Stimulated activated naive CD8-positive, alpha-beta T cell treated with anti-CD3 and anti-CD28 coated beads, Interleukin-15, amount 100 ng/mL, for 72 hours (primary cell): ENCODE data around the gene MYBBP1A.
A peak's percentile ranks its signal among the peaks of the same experiment; 100 is the strongest.

Experiments used
- ATAC-seq: fragments of 150-1000 bp; cut with Tn5 transposase; 2 replicates; pipeline ENCODE4 v1.10.0; 2021; ENCODE audit warnings: mild to moderate bottlenecking, moderate library complexity
- DNase-seq, 2 donors: peaks; one replicate each; pipeline ENCODE4 v3.0.0; 2021 to 2022
- H3K27ac Mint-ChIP-seq, 2 donors: one replicate each; pipeline ENCODE4 v1.8.0; 2022; ENCODE audit warnings: mild to moderate bottlenecking in 2 of 2, mixed read lengths in 2 of 2, moderate library complexity in 2 of 2
- H3K27me3 Mint-ChIP-seq: one replicate; pipeline ENCODE4 v1.8.0; 2022; ENCODE audit warnings: mixed read lengths
- H3K4me1 Mint-ChIP-seq: one replicate; pipeline ENCODE4 v1.8.0; 2022; ENCODE audit warnings: mild to moderate bottlenecking, mixed read lengths
- H3K4me3 Mint-ChIP-seq, 2 donors: one replicate each; pipeline ENCODE4 v1.8.0; 2022; ENCODE audit warnings: mild to moderate bottlenecking in 2 of 2, mixed read lengths in 2 of 2, moderate library complexity in 1 of 2
- H3K9me3 Mint-ChIP-seq, 2 donors: one replicate each; pipeline ENCODE4 v1.8.0; 2022; ENCODE audit warnings: mixed read lengths in 2 of 2

Gene MYBBP1A

DNA sequence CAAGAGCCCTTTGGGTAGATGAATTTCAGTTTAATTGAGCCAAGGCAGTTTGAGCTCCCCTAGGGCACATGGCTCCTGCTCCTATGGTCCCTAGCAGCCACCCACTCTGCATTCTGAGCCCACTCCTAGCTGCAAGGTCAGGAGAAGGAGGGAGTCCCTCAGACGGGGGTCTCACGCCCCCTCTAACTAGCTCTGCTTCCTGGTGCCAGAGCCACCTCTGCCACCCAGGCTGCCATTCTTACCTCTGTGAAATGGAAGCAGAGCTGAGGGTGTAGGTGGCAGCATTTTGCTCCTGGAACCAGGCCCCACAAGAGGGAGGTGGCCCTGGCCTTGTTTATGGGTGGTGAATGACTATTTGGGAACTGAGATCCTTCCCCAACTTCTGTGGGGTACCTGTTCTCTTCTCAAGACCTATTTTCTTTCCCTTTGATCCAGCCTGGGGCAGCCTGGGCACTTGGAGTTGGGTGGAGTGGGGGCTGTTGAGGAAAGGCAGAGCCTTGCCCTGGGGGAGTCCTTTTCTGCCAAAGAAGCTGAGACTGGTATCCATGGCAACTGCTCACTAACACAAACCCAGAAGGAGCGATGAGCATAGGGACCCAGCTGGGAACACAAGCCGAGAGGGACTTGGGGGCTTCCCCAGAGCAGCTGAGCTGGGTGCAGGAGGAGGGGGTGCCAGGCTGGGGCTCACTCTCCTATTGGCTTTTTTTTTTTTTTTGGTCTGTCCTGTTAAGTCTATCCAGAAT is 51.7 kb downstream of the MYBBP1A start:
- H3K4me1 Mint-ChIP-seq, result peaks cover 64% of the 10 kb centered on the region
- no peak overlapping the region for H3K4me3 Mint-ChIP-seq
- H3K9me3 Mint-ChIP-seq, result no peaks in the 10 kb centered on the region
- ATAC-seq (no peak), DNase-seq (no peak)
- peaks cover 36% of the 10 kb centered on the region for H3K27me3 Mint-ChIP-seq
- H3K27ac Mint-ChIP-seq, result no peak overlapping the region

DNA sequence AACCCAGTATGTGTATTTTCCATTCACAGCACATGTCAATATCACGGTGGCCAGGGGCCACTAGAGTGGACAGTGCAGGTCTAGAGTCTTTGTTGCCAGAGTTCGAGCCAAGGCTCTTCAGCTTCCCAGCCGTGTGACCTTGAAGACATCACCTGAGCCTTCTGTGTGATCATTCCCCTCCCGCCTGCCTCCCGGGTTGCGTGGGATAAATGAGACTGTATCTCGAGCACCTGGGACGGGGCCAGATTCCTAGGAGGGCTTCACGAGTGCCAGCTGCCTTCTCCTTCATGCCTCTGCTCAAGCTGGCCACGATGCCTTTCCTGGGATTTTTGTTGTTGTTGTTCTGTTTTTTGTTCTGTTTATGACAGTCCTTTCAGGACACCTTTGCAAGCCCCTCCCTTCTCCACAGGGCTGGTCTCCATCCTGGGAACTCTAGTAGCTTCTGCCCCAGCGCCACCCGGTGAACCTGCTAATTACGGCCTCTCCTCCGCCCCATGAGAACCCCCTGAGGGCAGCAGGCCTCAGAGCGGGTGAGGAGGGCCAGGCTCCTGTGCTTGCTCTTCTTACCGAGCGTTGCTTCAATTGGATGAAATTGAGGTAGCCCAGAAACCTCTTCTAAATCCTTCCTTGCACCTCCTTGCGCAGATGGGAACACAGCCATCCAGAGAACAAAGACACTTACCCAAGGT is 52.6 kb downstream of the MYBBP1A start:
- H3K4me3 Mint-ChIP-seq, result peak overlapping the region in 1 of 2 donors; percentile 3
- no peak for DNase-seq
- ATAC-seq, result no peak
- H3K9me3 Mint-ChIP-seq, result no peaks in the 10 kb centered on the region
- H3K4me1 Mint-ChIP-seq, result peaks cover 61% of the 10 kb centered on the region
- peaks cover 36% of the 10 kb centered on the region for H3K27me3 Mint-ChIP-seq
- H3K27ac Mint-ChIP-seq, result no peak overlapping the region

DNA sequence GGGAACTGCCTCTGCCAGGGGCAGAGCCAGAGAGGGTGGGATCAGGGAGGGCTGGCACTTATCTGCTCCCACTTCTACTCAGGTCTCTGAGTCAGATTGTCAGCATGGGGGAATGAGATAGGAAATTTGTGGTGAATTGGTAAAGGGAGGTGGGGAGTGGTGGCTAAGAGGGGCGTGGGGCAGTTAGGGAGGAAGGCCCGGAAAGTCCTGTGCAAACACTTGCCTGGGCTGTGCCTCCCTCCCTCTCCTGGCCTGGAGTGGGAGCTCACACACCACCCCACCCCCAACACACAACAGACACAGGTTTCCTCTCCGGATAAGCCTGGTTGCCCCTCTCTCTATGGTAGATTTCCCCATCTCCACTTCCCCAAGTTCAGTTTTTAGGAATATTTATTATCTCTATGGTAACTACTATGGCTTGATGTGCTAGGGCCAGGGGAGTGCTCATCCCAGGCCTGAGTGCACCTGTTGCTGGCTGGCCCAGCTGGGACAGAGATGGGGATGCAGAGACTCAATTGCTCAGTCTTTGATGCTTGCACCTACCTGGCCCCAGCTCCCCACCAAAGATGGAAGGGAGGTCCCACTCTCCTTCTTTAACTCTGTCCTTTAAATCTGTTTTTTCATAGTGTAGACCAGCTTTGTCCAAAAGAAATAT is 53.8 kb downstream of the MYBBP1A start:
- DNase-seq, result no peak
- ATAC-seq, result no peak
- Mint-ChIP-seq H3K4me1 (peaks cover 59% of the 10 kb centered on the region), H3K27ac (no peak overlapping the region), H3K27me3 (peaks cover 36% of the 10 kb centered on the region), H3K9me3 (no peaks in the 10 kb centered on the region), H3K4me3 (no peak overlapping the region)

DNA sequence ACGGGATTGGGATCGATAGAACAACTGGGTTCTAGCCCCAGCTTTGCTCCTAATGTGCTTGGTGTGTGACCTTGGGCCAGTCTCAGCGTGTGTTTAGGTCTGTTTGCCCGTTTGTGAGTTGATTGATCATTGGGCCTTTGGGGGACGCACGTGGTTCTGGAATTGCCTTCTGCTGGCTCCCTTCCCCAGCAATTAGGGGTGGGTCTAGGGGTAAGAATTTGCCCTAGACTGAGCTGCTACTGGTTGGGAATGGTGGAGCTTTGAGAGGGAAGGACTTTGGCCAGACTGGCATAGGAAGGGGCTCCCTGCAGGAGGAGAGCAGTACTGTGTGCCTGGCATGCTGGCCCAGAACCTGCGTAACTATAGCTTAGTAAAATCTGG is 55.0 kb downstream of the MYBBP1A start:
- H3K4me3 Mint-ChIP-seq, result peak overlapping the region; percentile 71 to 78
- no peak for DNase-seq
- H3K9me3 Mint-ChIP-seq, result no peaks in the 10 kb centered on the region
- no peak for ATAC-seq
- no peak overlapping the region for H3K27ac Mint-ChIP-seq
- H3K27me3 Mint-ChIP-seq, result peaks cover 36% of the 10 kb centered on the region
- peaks cover 52% of the 10 kb centered on the region for H3K4me1 Mint-ChIP-seq

DNA sequence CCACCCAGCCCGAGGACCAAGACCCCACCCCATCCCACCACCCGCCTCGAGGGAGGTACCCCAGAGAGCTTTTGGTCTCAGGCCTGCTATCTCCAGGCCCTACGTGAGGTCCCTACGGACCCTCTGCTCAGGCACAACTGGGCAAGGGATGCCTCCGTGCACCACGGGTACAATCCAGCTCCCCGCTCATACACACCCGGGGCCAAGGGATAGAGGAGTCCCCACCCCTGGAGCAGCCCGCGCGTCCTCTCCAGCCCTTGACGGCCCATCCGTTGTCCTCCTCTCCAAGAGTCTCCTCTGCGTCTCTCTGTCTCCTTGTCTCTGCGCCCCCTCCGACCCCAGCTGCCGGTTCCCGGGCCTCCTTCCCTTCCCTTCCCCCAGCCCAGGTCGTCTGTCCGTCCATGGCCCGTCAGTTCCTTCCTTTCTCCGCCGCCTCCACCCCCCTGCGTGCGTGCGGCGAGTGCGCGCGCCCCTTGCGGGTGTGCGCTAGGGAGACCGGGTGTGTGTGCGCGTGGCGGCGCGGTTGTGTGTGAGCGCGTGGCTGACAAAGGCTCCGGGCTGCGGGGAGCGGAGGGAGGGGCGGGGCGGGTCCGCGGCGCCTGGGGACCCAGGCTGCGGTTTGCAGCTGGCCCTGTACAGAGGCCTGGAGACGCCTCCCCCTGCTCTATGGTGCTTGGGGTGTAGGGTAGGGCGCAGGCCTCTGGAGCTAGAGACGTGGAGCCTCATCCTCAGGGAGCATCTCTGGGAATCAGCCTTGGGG is 55.6 kb downstream of the MYBBP1A start:
- peak; percentile 29 to 34 for DNase-seq
- peak; percentile 41 for ATAC-seq
- peak overlapping the region; percentile 71 to 78 for H3K4me3 Mint-ChIP-seq
- peak overlapping the region in 1 of 2 donors; percentile 78 for H3K27ac Mint-ChIP-seq
- H3K9me3 Mint-ChIP-seq, result no peaks in the 10 kb centered on the region
- peaks cover 36% of the 10 kb centered on the region for H3K27me3 Mint-ChIP-seq
- peaks cover 46% of the 10 kb centered on the region for H3K4me1 Mint-ChIP-seq

DNA sequence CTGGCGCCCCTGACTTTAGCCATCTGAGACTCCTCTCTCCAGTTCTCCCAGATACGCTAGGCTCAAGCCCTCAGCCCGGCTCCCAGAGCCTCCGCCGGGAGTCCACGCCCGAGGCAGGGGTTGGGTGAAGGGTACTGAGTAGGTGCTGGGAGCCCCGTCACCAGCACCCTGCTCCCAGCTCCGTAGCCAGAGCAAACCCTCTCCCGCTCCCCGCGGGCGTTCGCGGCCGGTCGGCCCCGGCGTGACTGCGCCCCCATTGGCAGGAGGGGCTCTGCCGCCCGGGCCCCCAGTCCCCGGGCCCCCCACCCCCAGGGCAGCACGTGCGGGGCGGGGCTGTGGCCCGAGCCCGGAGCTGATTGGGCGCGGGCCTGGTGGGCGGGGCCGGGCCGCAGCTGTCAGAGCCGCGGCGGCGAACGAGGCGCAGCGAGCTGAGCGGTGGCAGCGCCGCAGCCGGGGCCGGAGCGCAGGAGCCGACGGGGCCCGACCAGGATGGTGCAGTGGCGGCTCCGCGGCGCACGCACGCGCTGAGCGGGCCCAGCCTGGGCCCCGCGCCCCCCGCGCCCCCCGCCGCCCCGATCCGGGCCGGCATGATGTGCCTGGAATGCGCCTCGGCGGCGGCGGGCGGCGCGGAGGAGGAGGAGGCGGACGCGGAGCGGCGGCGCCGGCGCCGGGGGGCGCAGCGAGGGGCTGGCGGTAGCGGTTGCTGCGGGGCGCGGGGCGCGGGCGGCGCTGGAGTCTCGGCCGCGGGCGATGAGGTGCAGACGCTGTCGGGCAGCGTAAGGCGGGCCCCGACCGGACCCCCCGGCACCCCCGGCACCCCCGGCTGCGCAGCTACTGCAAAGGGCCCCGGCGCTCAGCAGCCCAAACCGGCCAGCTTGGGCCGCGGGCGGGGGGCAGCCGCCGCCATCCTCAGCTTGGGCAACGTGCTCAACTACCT is 56.5 kb downstream of the MYBBP1A start, which contains the start of gene SPNS2:
Gene SPNS2, plus strand, starts transcription at position 421 of the 937 bp plus-strand sequence. Its CDS starts 167 bp downstream, at position 588.
- peak within 1 kb of the TSS in 1 of 2 donors; percentile 78 for H3K27ac Mint-ChIP-seq
- H3K4me3 Mint-ChIP-seq, result peak within 1 kb of the TSS; percentile 71 to 78
- DNase-seq (peak; percentile 55 to 64), ATAC-seq (peak; percentile 83)
- H3K4me1 Mint-ChIP-seq, result peaks cover 37% of the 10 kb centered on the region
- peaks cover 36% of the 10 kb centered on the region for H3K27me3 Mint-ChIP-seq
- H3K9me3 Mint-ChIP-seq, result no peaks in the 10 kb centered on the region

DNA sequence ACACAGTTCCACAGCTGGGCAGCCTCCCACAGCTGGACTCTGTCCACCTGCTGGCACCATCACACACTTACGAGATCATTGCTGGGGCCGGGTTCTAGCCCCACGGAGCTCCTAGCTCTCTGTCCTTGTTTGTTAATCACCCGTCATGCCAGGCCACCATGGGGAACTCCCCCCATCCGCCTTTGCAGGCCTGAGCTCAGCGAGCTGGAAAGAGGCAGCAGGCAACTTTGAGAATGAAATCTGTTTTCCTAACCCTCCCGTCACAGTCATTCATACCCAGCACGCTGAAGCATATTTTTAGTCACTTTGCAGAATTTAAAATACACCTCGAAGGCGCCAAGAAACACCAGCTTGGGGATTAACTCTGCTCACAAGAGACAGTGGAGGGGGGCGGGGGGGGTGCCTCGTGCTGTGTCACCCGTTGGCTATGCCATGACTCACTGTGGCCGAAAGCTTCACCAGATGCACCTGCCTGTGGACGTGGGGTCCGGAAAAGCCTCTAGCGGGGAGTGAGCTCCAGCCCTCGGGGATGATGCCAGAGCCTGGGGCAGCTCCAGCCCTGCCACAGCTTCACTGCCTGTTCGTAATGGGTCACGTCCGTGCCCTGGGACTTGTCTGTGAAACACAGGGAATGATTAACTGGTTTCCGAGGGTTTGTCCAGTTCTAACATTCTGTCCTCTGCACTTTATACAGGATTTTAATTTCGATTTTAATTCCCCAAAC is 57.9 kb downstream of the MYBBP1A start:
- no peak overlapping the region for H3K27ac Mint-ChIP-seq
- H3K4me1 Mint-ChIP-seq, result peaks cover 42% of the 10 kb centered on the region
- H3K27me3 Mint-ChIP-seq, result peaks cover 28% of the 10 kb centered on the region
- H3K4me3 Mint-ChIP-seq, result no peak overlapping the region
- ATAC-seq (no peak), DNase-seq (no peak)
- no peaks in the 10 kb centered on the region for H3K9me3 Mint-ChIP-seq

DNA sequence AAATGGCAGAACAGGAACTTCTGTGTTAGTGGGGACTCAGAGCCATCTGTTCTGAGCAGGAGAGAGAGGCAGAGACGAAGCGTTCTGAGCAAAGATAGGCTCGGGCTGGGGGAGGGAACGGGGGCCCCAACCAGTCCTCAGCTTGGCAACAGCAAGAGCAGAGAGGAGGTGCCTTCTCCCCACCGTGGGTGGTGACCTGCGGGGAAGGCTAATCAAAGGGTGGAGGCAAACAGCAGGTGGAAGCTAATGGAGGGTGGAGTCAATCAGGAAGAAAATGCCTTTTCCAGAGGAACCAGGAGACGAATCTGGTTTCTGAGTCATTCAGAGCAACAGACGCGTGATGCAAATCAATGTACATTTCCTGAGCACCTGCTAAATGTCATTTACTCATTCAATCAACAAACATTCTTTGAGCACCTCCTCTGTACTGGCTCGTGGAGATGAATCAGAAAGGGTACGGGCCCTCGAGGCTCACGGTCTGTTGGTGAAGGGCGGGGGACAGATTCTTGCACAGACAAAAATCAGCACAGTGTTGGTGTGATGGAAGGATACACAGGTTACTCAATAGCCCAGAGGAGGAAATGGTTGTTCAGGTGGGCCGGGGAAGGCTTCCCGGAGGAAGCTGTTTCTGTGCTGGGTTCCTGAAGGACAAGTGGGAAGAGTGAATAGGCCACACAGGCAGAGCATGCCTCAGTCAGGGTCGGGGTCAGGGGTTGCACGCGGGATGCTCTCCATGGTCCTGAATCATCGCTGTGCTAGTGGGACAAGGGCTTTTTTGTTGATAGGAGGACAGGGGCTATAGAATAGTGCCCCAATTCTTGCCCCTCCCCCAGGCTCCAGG is 62.2 kb downstream of the MYBBP1A start:
- Mint-ChIP-seq H3K4me3 (no peak overlapping the region), H3K27me3 (no peaks in the 10 kb centered on the region), H3K27ac (peak overlapping the region in 1 of 2 donors; percentile 94), H3K4me1 (peaks cover 12% of the 10 kb centered on the region), H3K9me3 (no peaks in the 10 kb centered on the region)
- DNase-seq, result no peak
- no peak for ATAC-seq

DNA sequence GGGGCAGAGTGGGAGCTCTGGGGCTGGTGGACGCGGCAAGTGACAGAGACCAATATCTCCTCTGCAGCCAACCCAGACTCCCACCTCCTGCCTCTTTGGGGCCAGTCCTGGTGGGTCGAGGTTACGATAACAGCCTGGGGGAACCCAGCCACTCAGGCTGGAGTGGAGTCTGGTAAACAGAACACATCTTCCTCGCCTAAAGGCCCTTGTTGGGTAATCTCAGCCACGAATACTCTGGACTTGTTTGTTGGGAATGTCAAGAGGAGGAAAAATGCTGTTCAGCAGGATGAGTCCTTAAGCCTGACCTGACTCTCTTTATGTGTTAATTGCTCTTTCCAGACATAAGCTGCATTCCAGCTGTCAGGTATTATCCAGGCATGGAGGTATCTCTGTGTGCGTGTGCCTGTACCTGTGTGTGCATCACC is 64.5 kb downstream of the MYBBP1A start:
- no peaks in the 10 kb centered on the region for H3K9me3 Mint-ChIP-seq
- no peak overlapping the region for H3K4me3 Mint-ChIP-seq
- no peaks in the 10 kb centered on the region for H3K27me3 Mint-ChIP-seq
- H3K27ac Mint-ChIP-seq, result no peak overlapping the region
- no peak for ATAC-seq
- DNase-seq, result no peak
- H3K4me1 Mint-ChIP-seq, result peaks cover 28% of the 10 kb centered on the region

DNA sequence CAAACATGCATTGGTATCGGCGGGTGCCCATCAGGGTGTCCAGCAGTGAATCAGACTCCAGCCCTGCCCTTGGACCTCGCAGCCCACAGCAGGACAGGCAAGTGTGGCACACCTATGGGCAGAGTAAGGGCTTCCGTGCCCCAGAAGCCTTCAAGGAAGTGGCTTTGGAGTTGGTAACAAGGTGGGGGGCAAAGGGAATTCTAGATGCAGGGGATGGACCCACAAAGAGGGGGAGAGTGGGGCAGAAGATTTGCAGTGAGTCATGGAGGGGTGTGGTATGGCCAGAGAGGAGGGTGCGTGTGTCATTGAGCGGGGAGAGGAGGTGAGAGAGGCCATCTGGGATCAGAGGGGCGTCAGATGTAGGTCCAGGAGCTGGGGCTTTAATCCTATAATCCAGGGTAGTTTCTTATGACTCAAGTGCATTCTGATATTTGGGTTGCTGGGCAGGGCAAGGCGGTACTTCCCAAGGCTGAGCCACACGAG is 65.0 kb downstream of the MYBBP1A start:
- H3K9me3 Mint-ChIP-seq, result no peaks in the 10 kb centered on the region

DNA sequence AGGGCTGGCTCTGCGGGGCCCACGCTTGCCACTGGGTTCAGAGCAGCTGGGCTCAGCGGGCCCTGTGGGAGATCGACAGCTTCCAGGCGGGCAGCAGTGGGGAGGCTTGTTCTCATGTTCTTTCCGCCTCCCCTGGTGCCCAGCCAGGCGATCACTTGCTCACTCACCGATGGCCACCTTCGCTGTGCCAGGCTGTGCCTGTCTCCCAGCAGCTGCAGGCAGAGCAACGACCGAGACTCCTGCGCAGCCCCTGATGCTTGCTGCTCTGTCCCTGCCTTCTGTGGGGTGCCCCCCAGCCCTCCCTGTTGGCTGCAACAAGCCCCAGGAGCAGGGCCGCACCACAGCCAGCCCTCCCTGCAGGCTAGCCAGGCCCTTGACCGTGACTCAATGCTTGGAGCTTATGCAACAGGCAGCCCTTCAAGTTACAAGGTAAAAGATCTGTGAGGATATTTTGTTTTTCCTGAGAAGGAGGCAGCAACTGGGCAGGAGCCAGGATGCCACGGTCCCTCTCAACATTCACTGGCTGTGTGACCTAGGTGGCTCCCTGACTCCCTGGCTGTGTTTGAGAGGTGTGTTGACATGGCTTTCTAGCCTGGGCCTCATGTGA is 66.1 kb downstream of the MYBBP1A start:
- DNase-seq, result no peak
- H3K27me3 Mint-ChIP-seq, result no peaks in the 10 kb centered on the region
- no peak overlapping the region for H3K27ac Mint-ChIP-seq
- H3K9me3 Mint-ChIP-seq, result no peaks in the 10 kb centered on the region
- H3K4me3 Mint-ChIP-seq, result no peak overlapping the region
- peaks cover 40% of the 10 kb centered on the region for H3K4me1 Mint-ChIP-seq
- ATAC-seq, result no peak

More for the DNA sequence above, 65.0 kb downstream of the MYBBP1A start:
- Mint-ChIP-seq H3K4me3 (no peak overlapping the region), H3K27ac (no peak overlapping the region), H3K4me1 (peaks cover 33% of the 10 kb centered on the region), H3K27me3 (no peaks in the 10 kb centered on the region)
- ATAC-seq (no peak), DNase-seq (no peak)
